Thyroid gland (tissue), 4 donors: ENCODE data around the gene RGS9BP. TPM values are rescaled to one million over a fixed set of nuclear protein-coding genes. Genes with fewer than 3 reads are reported as not detected.

Experiments
- DNase-seq, 2 donors: peaks; one replicate each; pipeline ENCODE4 v3.0.0-alpha.2; 2019
- H3K27ac ChIP-seq, 3 donors: fragments of 200-600 bp; sonication (generic); 1 replicate in 2 of 3; 2 replicates in 1 of 3; pipeline ENCODE4 v1.5.1; 2016 to 2019; ENCODE audit warnings: mild to moderate bottlenecking in 1 of 3, moderate library complexity in 1 of 3
- H3K27me3 ChIP-seq: fragments of 200-600 bp; sonication (generic); one replicate; pipeline ENCODE4 v1.5.1; 2019
- H3K36me3 ChIP-seq, 2 donors: fragments of 200-600 bp; sonication (generic); one replicate each; pipeline ENCODE4 v1.5.1; 2016 to 2019
- H3K4me1 ChIP-seq, 2 donors: fragments of 200-600 bp; sonication (generic); one replicate each; pipeline ENCODE4 v1.5.1; 2017 to 2019
- H3K4me3 ChIP-seq, 3 donors: fragments of 200-600 bp; sonication (generic); replicated peaks in 1 of 3; 1 replicate in 2 of 3; 2 replicates in 1 of 3; pipeline ENCODE4 v1.5.1; 2016; ENCODE audit warnings: mild to moderate bottlenecking in 1 of 3
- H3K9me3 ChIP-seq: fragments of 200-600 bp; sonication (generic); one replicate; pipeline ENCODE4 v1.5.1; 2017
- CTCF ChIP-seq, 6 experiments: fragments of 200-600 bp in 3 of 6; fragments of 450-650 bp in 3 of 6; sonication (generic) in 3 of 6; IDR thresholded peaks; one replicate each; pipeline ENCODE4 v1.5.1; 2016 to 2019; ENCODE audit warnings: antibody characterized with exemption in 6 of 6, mild to moderate bottlenecking in 2 of 6, inconsistent platforms in 1 of 6, moderate library complexity in 1 of 6
- POLR2A ChIP-seq, 2 donors: fragments of 450-650 bp; IDR thresholded peaks; one replicate each; pipeline ENCODE4 v1.6.1; 2017; ENCODE audit warnings: antibody characterized with exemption in 2 of 2, mild to moderate bottlenecking in 2 of 2, moderate library complexity in 1 of 2
- WGBS, 2 donors: methylation state at CpG; one replicate each; pipeline ENCODE4 v1.1.5; 2017; 5-methylcytosine and 5-hydroxymethylcytosine counted together
- intact Hi-C: fragments of 100-400 bp; cut with DNase I; formaldehyde crosslinking; loops from one replicate; pipeline ENCODE4 v1.15.1; 2023
- total RNA-seq, 4 donors: library from RNA; depleted of rRNA; stranded (reverse); fragments of >200 nt; gene quantifications; one replicate each; pipeline ENCODE4 v1.2.3, GENCODE V29; 2016

Gene RGS9BP
- total RNA-seq, 4 donors from 2014 or later: 0.27 to 0.78 (median 0.48) TPM

- intact Hi-C loops: loop anchor here (10.0 kb wide), 1 partner anchor 90 kb away; the partner anchor contains the start of gene PDCD5
- Histone ChIP-seq H3K4me3 (peak overlapping the region; percentile 58 to 99 (median 98)), H3K27me3 (no peaks in the 10 kb centered on the region), H3K36me3 (no peaks in the 10 kb centered on the region), H3K4me1 (peaks cover 25 to 29% of the 10 kb centered on the region in 2 donors), H3K27ac (peak overlapping the region in 2 of 3 donors; percentile 63 to 82), H3K9me3 (no peaks in the 10 kb centered on the region)
- 2 to 3% methylated on average over 23 to 28 of the region's 67 CpGs for whole genome bisulfite sequencing, 2 donors
- no peak for DNase-seq
- TF ChIP-seq CTCF (IDR thresholded peaks at IDR 0.05) (no peak), POLR2A (IDR thresholded peaks at IDR 0.05) (no peak)
Observed at GRCh38 chr19:32674153-32674930, 1.3 kb upstream of the RGS9BP start.

GRCh38 chr19:32674931-32675719, 523 bp upstream of the RGS9BP start, which contains the start of gene ANKRD27:
TSS of gene ANKRD27 (minus strand) at chr19:32675180. CDS start at chr19:32659015, 16,165 bp downstream.
- TF ChIP-seq POLR2A (IDR thresholded peaks at IDR 0.05) (peak in 1 of 2 donors; percentile 83), CTCF (IDR thresholded peaks at IDR 0.05) (peak in 1 of 6 experiments; percentile 20)
- H3K27ac ChIP-seq: peak within 1 kb of the TSS; percentile 40 to 82 (median 63)
- intact Hi-C loops: loop anchor here (10.0 kb wide), 1 partner anchor 90 kb away; the partner anchor contains the start of gene PDCD5
- no peaks in the 10 kb centered on the region for H3K9me3 ChIP-seq
- peaks cover 21 to 24% of the 10 kb centered on the region in 2 donors for H3K4me1 ChIP-seq
- H3K27me3 ChIP-seq: no peaks in the 10 kb centered on the region
- WGBS, 2 donors: 0 to 1% methylated on average over 10 of the region's 75 CpGs
- peak; percentile 98 to 99 for DNase-seq
- H3K36me3 ChIP-seq: no peaks in the 10 kb centered on the region
- peak within 1 kb of the TSS; percentile 58 to 99 (median 98) for H3K4me3 ChIP-seq

- DNase-seq: peak; percentile 33 to 39
- no peaks in the 10 kb centered on the region for H3K27me3 ChIP-seq
- peak overlapping the region in 1 of 3 donors; percentile 99 for H3K4me3 ChIP-seq
- H3K27ac ChIP-seq: no peak overlapping the region
- H3K4me1 ChIP-seq: peaks cover 17 to 22% of the 10 kb centered on the region in 2 donors
- no peak for TF ChIP-seq POLR2A (IDR thresholded peaks at IDR 0.05)
- TF ChIP-seq CTCF (IDR thresholded peaks at IDR 0.05): no peak
- intact Hi-C loops: loop anchor here (10.0 kb wide), 1 partner anchor 92 kb away; the partner anchor contains the start of gene PDCD5
- 2 to 4% methylated on average over 5 to 30 of the region's 93 CpGs for WGBS, 2 donors
- H3K36me3 ChIP-seq: no peaks in the 10 kb centered on the region
- H3K9me3 ChIP-seq: no peaks in the 10 kb centered on the region
Observed at GRCh38 chr19:32676186-32676894, 692 bp downstream of the RGS9BP start.

DNA sequence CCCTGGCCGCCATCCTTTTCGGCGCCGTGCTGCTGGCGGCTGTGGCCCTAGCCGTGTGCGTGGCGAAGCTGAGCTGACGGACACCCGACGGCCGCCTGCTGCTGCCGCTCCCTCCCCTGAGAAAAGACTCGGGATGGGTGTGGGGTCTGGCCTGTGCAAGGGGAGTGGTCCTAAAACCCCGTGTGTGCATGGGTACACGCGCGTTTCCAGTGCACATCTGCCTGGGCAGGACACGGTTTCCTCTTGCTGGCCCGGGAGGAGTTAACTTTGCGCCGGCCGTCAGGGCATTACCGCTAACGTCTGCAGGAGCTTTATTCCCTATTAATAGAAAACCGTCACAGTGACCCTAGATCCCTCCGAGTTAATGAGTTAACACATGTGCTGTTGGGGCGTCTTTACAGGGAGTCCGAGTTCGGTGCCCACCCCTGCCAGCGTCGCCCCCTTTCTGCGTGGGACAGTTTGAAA, 1.3 kb downstream of the RGS9BP start:
- WGBS, 2 donors: 55 to 57% methylated on average over 8 to 15 of the region's 33 CpGs
- Histone ChIP-seq H3K4me1 (peaks cover 17 to 22% of the 10 kb centered on the region in 2 donors), H3K27ac (no peak overlapping the region), H3K27me3 (no peaks in the 10 kb centered on the region), H3K4me3 (peak overlapping the region in 1 of 3 donors; percentile 99), H3K9me3 (no peaks in the 10 kb centered on the region), H3K36me3 (no peaks in the 10 kb centered on the region)
- TF ChIP-seq CTCF (IDR thresholded peaks at IDR 0.05) (no peak), POLR2A (IDR thresholded peaks at IDR 0.05) (no peak)
- DNase-seq: no peak
- intact Hi-C loops: loop anchor here (10.0 kb wide), 1 partner anchor 92 kb away; the partner anchor contains the start of gene PDCD5
